HuH-7 (cell line): ENCODE results near the gene BZW2.
A peak's percentile ranks its signal among the peaks of the same experiment; 100 is the strongest.

Experiments used
- DNase-seq: peaks from one replicate; pipeline ENCODE4 v3.0.0; 2011; ENCODE audit warnings: low spot score

Gene BZW2

GRCh38 chr7:16753102-16753931 is 107.3 kb downstream of the BZW2 start, which contains the start of gene TSPAN13:
Gene TSPAN13 (plus strand): TSS chr7:16753755. CDS start chr7:16753968, 213 bp downstream.
- peak; percentile 89 for DNase-seq

DNA sequence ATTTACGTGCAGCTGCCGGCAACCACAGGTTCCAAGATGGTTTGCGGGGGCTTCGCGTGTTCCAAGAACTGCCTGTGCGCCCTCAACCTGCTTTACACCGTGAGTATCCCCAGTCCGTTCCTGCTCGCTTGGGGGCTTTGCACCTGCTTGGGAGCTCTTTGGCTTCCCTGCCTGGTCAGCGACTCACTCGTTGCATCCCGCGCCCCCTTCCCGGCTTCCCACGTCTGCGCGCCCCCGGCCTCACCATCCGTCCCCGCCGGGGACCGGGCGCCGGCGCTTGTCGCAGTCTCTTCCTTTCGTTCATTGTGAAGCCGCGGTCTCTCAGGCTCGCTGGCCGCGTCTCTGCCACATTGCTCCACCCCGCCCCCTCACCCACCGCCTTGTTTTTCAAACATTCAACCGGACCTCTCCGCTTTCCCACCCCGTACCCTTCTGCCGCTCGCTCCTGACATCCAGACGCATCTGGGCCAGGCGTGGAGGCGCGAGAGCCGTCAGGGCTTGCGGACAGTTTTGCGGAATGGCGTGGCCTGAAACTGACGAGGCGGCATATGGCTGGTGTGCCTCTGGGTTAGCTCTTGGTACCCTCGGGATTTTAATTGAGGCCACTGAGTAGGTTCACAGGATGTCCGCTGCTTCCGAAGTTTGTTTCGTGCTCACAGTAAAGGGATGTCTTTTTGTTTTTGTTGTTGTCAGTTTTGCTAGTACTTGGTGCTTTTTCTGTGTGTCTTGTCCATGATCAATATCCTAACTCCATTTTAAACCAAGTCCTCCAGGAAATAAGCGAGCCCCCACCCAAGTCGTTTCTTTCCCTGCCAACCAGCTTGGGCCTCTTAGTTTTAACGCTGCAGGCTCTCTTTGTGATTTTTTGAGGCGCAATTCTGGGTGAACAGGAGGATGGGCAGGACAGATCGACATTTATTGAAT is 108.2 kb downstream of the BZW2 start:
- peak; percentile 35 for DNase-seq

GRCh38 chr7:16754856-16755317 is 108.9 kb downstream of the BZW2 start:
- DNase-seq = no peak

- DNase-seq = no peak
These were observed 109.4 kb downstream of the BZW2 start for GRCh38 chr7:16755397-16755796.
